Measurements from ENCODE around the gene DPYSL3. TPM values are rescaled to one million over a fixed set of nuclear protein-coding genes. Genes with fewer than 3 reads are reported as not detected.

Gene DPYSL3
- polyA plus RNA-seq, 1 donor from 2014 or later = 689 TPM

GRCh38 chr5:147382776-147383175 is 127.1 kb downstream of the DPYSL3 start:
- H4K20me1 ChIP-seq (ENCODE audit: insufficient read depth) = no peaks in the 10 kb centered on the region
- no peaks in the 10 kb centered on the region for H3K9me2 ChIP-seq (ENCODE audit: insufficient read depth, low read length)
- no peak overlapping the region for H3K27ac ChIP-seq (ENCODE audit: low read length)
- TF ChIP-seq MXI1 (conservative IDR thresholded peaks at IDR 0.05; ENCODE audit: poor library complexity, severe bottlenecking) = no peak
- no peak for TF ChIP-seq EP300 (conservative IDR thresholded peaks at IDR 0.05; ENCODE audit: poor library complexity, severe bottlenecking)
- no peak for TF ChIP-seq REST (IDR thresholded peaks at IDR 0.05; ENCODE audit: borderline replicate concordance)
- TF ChIP-seq TAF1 (IDR thresholded peaks at IDR 0.05; ENCODE audit: low read depth) = no peak
- no peak for TF ChIP-seq EZH2 (IDR thresholded peaks at IDR 0.05; ENCODE audit: borderline replicate concordance, insufficient read depth, low read length, poor library complexity, severe bottlenecking)
- no peak for TF ChIP-seq CTCF (IDR thresholded peaks at IDR 0.05; ENCODE audit: poor library complexity, severe bottlenecking)
- no peak for TF ChIP-seq POLR2AphosphoS5 (IDR thresholded peaks at IDR 0.05)
- TF ChIP-seq SMC3 (conservative IDR thresholded peaks at IDR 0.05; ENCODE audit: poor library complexity) = no peak
- TF ChIP-seq RAD21 (conservative IDR thresholded peaks at IDR 0.05) = no peak
- H3K9ac ChIP-seq (ENCODE audit: low read length) = no peak overlapping the region
- H3K4me3 ChIP-seq (ENCODE audit: low read length) = no peak overlapping the region
- H3K36me3 ChIP-seq (ENCODE audit: insufficient read depth, low read length) = no peaks in the 10 kb centered on the region
- H3K9me3 ChIP-seq (ENCODE audit: low read length) = peaks cover 5% of the 10 kb centered on the region
- H3K79me2 ChIP-seq (replicated peaks; ENCODE audit: insufficient read depth, low read length) = no peaks in the 10 kb centered on the region
- H3K4me2 ChIP-seq (ENCODE audit: low read length) = no peak overlapping the region
- H2AFZ ChIP-seq (ENCODE audit: low read depth, low read length) = no peak overlapping the region
- H3K27me3 ChIP-seq (ENCODE audit: insufficient read depth, low read depth, low read length) = no peaks in the 10 kb centered on the region
- no peaks in the 10 kb centered on the region for H3F3A ChIP-seq (ENCODE audit: insufficient read depth, low read length, poor library complexity, severe bottlenecking)

GRCh38 chr5:147381555-147381954 is 128.3 kb downstream of the DPYSL3 start:
- Histone ChIP-seq H3K27me3 (ENCODE audit: insufficient read depth, low read depth, low read length) (no peaks in the 10 kb centered on the region), H3K4me3 (ENCODE audit: low read length) (no peak overlapping the region), H4K20me1 (ENCODE audit: insufficient read depth) (no peaks in the 10 kb centered on the region), H3K4me2 (ENCODE audit: low read length) (no peak overlapping the region), H3K36me3 (ENCODE audit: insufficient read depth, low read length) (no peaks in the 10 kb centered on the region), H2AFZ (ENCODE audit: low read depth, low read length) (no peak overlapping the region), H3K79me2 (replicated peaks; ENCODE audit: insufficient read depth, low read length) (no peaks in the 10 kb centered on the region), H3K27ac (ENCODE audit: low read length) (no peak overlapping the region), H3K9ac (ENCODE audit: low read length) (no peak overlapping the region), H3K9me2 (ENCODE audit: insufficient read depth, low read length) (no peaks in the 10 kb centered on the region), H3F3A (ENCODE audit: insufficient read depth, low read length, poor library complexity, severe bottlenecking) (no peaks in the 10 kb centered on the region), H3K9me3 (ENCODE audit: low read length) (peaks cover 5% of the 10 kb centered on the region)
- no peak for TF ChIP-seq CTCF (IDR thresholded peaks at IDR 0.05; ENCODE audit: poor library complexity, severe bottlenecking)
- TF ChIP-seq POLR2AphosphoS5 (IDR thresholded peaks at IDR 0.05) = no peak
- no peak for TF ChIP-seq EP300 (conservative IDR thresholded peaks at IDR 0.05; ENCODE audit: poor library complexity, severe bottlenecking)
- TF ChIP-seq EZH2 (IDR thresholded peaks at IDR 0.05; ENCODE audit: borderline replicate concordance, insufficient read depth, low read length, poor library complexity, severe bottlenecking) = no peak
- no peak for TF ChIP-seq RAD21 (conservative IDR thresholded peaks at IDR 0.05)
- TF ChIP-seq SMC3 (conservative IDR thresholded peaks at IDR 0.05; ENCODE audit: poor library complexity) = no peak
- TF ChIP-seq MXI1 (conservative IDR thresholded peaks at IDR 0.05; ENCODE audit: poor library complexity, severe bottlenecking) = no peak
- no peak for TF ChIP-seq TAF1 (IDR thresholded peaks at IDR 0.05; ENCODE audit: low read depth)
- no peak for TF ChIP-seq REST (IDR thresholded peaks at IDR 0.05; ENCODE audit: borderline replicate concordance)
